Bronchial epithelial cell (primary cell): ENCODE measurements around the gene NUB1. TPM values are rescaled to one million over a fixed set of nuclear protein-coding genes. Genes with fewer than 3 reads are reported as not detected.

Experiments used
- DNase-seq: peaks from one replicate; pipeline ENCODE4 v3.0.0-alpha.2; 2010; ENCODE audit warnings: low read depth
- FAIRE-seq: peaks from 2 replicates; lab custom pipeline; 2011; peaks lifted over from hg19 to GRCh38; lab: Jason Lieb, UNC
- H3K27me3 ChIP-seq: 2 replicates; pipeline ENCODE4 v1.5.1; 2011; ENCODE audit warnings: low read length; ENCODE audit not compliant: control insufficient read depth, insufficient read depth
- H3K36me3 ChIP-seq: 2 replicates; pipeline ENCODE4 v1.5.1; 2011; ENCODE audit warnings: low read length; ENCODE audit not compliant: control insufficient read depth, insufficient read depth
- H3K4me3 ChIP-seq: 2 replicates; pipeline ENCODE4 v1.5.1; 2011; ENCODE audit warnings: mild to moderate bottlenecking, low read depth, low read length, control low read depth
- total RNA-seq: library from RNA; depleted of rRNA; stranded (reverse); fragments of >200 nt; gene quantifications from 2 replicates; pipeline ENCODE4 v1.2.1, GENCODE V29; 2014
- TF ChIP-seq, protein P1 (sequence below): IDR thresholded peaks from 2 replicates; pipeline ENCODE4 v1.5.1; 2011; ENCODE audit warnings: mild to moderate bottlenecking, moderate library complexity, low read length, control low read depth, inconsistent platforms; ENCODE audit not compliant: insufficient read depth, severe bottlenecking

Gene NUB1
- total RNA-seq, 1 donor from 2014 or later: 34.0 TPM

DNA sequence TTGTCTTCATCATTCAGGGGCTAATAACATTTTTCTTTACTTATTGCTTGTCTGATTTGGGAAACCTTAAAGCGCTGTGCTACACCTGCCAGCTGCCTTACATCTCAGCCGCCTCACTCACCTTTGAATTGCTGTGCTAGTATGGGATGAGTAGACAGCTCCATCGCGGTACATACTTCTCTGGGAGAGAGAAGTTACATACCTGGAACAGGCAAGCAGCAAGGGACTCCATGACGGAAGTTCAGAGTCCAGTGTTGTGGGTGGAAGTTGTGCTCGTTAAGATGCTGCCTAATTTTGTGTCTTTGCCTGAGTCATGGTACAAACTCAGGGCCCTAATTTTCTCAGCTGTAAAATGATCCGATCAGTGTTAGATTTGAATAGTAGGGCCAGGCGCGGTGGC lies 1.9 kb downstream of the NUB1 start:
- DNase-seq (no peak), FAIRE-seq (no peak)
- no peak overlapping the region for H3K4me3 ChIP-seq
- H3K36me3 ChIP-seq: peaks cover 3% of the 10 kb centered on the region
- TF ChIP-seq, protein P1, sequence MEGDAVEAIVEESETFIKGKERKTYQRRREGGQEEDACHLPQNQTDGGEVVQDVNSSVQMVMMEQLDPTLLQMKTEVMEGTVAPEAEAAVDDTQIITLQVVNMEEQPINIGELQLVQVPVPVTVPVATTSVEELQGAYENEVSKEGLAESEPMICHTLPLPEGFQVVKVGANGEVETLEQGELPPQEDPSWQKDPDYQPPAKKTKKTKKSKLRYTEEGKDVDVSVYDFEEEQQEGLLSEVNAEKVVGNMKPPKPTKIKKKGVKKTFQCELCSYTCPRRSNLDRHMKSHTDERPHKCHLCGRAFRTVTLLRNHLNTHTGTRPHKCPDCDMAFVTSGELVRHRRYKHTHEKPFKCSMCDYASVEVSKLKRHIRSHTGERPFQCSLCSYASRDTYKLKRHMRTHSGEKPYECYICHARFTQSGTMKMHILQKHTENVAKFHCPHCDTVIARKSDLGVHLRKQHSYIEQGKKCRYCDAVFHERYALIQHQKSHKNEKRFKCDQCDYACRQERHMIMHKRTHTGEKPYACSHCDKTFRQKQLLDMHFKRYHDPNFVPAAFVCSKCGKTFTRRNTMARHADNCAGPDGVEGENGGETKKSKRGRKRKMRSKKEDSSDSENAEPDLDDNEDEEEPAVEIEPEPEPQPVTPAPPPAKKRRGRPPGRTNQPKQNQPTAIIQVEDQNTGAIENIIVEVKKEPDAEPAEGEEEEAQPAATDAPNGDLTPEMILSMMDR: no peak
- H3K27me3 ChIP-seq: no peaks in the 10 kb centered on the region

DNA sequence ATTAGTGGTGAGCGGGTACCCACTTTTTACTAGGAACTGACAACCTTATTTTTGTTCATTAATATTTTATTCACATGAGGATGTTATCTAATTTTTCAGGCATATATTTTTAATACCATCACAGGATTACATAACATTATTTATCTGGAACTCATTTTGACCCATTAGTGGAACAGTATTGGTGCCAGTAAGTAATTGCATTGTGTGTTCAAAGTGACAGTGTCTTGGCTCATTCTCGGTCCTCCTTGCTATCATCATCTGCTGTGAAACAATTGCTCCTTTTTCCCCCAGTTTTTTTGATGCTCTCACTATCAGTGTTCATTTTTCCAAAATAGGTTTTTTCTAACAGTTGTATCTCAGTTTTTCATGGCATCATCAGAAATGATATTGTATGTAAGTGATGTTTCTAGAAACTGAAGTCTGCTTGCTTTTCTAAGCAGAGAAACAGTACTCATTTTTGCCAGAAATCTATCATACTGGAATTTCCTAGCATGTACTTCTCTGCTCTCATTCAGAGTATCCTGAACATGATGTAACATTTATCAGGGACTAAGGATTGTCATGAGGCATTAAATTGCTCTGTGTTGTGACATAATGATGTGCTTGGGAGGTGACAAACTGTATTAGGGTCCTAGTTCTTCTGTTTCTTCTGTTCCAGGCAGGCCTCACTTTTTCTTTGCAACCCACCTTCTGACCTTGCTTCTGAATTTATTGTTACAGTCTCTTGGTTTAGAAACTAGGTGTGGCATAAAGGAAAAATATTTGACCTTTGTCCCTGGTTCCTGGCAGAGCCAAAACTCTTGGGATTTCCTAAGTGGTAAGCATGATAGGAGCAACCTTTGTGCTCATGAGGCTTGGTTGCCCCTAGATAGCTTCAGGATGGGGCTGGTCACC lies 4.2 kb downstream of the NUB1 start:
- no peak for FAIRE-seq
- DNase-seq: no peak
- Histone ChIP-seq H3K27me3 (no peaks in the 10 kb centered on the region), H3K4me3 (no peak overlapping the region), H3K36me3 (peaks cover 4% of the 10 kb centered on the region)
- TF ChIP-seq, protein P1: no peak

DNA sequence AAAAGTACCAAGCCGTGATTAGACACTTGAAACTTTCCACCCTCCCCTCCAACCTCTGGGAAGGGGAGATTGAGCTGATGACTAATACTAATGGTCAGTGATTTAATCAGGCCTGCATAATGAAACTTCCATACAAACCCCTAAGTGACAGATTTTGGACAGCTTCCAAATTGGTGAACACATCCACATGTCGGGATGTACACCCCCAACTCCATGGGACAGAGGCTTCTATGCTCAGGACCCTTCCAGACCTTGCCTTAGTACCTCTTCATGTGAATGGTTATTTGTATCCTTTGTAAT lies 4.8 kb downstream of the NUB1 start:
- FAIRE-seq (no peak), DNase-seq (no peak)
- H3K36me3 ChIP-seq: peaks cover 8% of the 10 kb centered on the region
- TF ChIP-seq, protein P1: no peak
- H3K27me3 ChIP-seq: no peaks in the 10 kb centered on the region
- no peak overlapping the region for H3K4me3 ChIP-seq

DNA sequence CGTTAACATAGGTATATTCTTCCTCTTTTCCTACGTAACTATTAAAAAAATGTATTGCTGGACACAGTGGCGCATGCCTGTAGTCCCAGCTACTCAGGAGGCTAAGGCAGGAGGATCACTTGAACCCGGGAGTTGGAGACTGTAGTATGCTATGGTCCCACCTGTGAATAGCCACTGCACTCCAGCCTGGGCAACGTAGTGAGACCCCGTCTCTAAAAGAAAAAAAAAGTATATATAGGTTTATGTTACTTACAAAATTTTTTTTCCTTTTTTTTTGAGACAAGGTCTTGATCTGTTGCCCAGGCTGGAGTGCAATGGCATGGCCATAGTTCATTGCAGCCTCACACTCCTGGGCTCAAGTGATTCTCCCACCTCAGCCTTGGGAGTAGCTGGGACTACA lies 5.6 kb downstream of the NUB1 start:
- no peak overlapping the region for H3K4me3 ChIP-seq
- no peak for DNase-seq
- FAIRE-seq: no peak
- TF ChIP-seq, protein P1: no peak
- no peaks in the 10 kb centered on the region for H3K27me3 ChIP-seq
- H3K36me3 ChIP-seq: peaks cover 11% of the 10 kb centered on the region

DNA sequence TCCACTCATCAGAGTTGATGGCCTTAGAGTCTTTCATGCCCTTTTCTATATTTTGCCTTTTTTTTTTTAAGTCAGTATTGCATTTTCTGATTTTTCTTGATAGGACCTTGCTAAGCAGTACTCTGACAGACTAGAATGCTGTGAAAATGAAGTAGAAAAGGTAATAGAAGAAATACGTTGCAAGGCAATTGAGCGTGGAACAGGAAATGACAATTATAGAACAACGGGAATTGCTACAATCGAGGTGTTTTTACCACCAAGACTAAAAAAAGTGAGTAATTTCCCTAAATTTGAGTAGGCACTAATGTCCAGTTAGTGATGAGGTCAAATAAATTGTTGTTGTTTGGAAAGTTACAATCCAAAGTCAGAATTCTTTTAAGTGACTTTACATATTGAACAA lies 7.4 kb downstream of the NUB1 start:
- Histone ChIP-seq H3K27me3 (no peaks in the 10 kb centered on the region), H3K36me3 (peaks cover 15% of the 10 kb centered on the region), H3K4me3 (no peak overlapping the region)
- FAIRE-seq (no peak), DNase-seq (no peak)
- TF ChIP-seq, protein P1: no peak

DNA sequence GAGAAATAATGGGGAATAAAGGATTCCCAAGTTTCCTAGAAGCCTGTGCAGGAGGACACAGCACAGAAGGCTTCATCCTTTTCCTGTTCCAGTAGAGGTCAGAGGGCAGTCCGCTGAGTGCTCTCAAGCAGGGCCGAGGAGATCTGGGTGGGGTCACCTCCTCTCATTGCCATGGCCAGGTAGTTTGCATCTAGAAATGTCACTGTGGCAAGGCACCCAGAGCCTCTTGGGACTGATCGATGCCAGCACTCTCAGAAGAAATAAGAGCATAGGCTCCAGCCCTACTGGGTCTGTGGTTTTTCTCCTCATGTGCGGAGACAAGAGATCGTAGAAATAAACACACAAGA lies 7.9 kb downstream of the NUB1 start:
- TF ChIP-seq, protein P1: no peak
- H3K36me3 ChIP-seq: peaks cover 15% of the 10 kb centered on the region
- DNase-seq (no peak), FAIRE-seq (no peak)
- no peak overlapping the region for H3K4me3 ChIP-seq
- H3K27me3 ChIP-seq: no peaks in the 10 kb centered on the region
